GM23248 (cell line): Measurements from ENCODE around the gene TMEM8B. TPM values are rescaled to one million over a fixed set of nuclear protein-coding genes. Genes with fewer than 3 reads are reported as not detected.
A peak's percentile ranks its signal among the peaks of the same experiment; 100 is the strongest.

Source experiments
- DNase-seq: peaks from one replicate; pipeline ENCODE4 v3.0.0-alpha.2; 2015
- H2AFZ ChIP-seq: fragments of 200-600 bp; sonication (generic); 2 replicates; pipeline ENCODE4 v1.6.1; 2016; ENCODE audit warnings: antibody characterized with exemption
- H3F3A ChIP-seq: fragments of 200-600 bp; sonication (generic); 2 replicates; pipeline ENCODE4 v1.6.1; 2016; ENCODE audit warnings: mild to moderate bottlenecking, antibody characterized with exemption, mixed run types; ENCODE audit not compliant: insufficient read depth
- H3K27ac ChIP-seq: fragments of 200-600 bp; sonication (generic); 2 replicates; pipeline ENCODE4 v1.5.1; 2016; ENCODE audit warnings: mild to moderate bottlenecking
- H3K27me3 ChIP-seq: fragments of 200-600 bp; sonication (generic); replicated peaks from 2 replicates; pipeline ENCODE4 v1.6.1; 2016; ENCODE audit warnings: mild to moderate bottlenecking; ENCODE audit not compliant: insufficient read depth
- H3K36me3 ChIP-seq: fragments of 200-600 bp; sonication (generic); 2 replicates; pipeline ENCODE4 v1.6.1; 2016; ENCODE audit warnings: low read depth, mild to moderate bottlenecking
- H3K4me1 ChIP-seq: fragments of 200-600 bp; sonication (generic); 2 replicates; pipeline ENCODE4 v1.6.1; 2016; ENCODE audit warnings: mild to moderate bottlenecking; ENCODE audit not compliant: insufficient read depth
- H3K4me2 ChIP-seq: fragments of 200-600 bp; sonication (generic); one replicate; pipeline ENCODE4 v1.6.1; 2016; ENCODE audit warnings: mild to moderate bottlenecking; ENCODE audit not compliant: unreplicated experiment
- H3K4me3 ChIP-seq: fragments of 200-600 bp; sonication (generic); 2 replicates; pipeline ENCODE4 v1.5.1; 2016; ENCODE audit warnings: mild to moderate bottlenecking
- H3K79me2 ChIP-seq: fragments of 200-600 bp; sonication (generic); 2 replicates; pipeline ENCODE4 v1.6.1; 2016; ENCODE audit warnings: mild to moderate bottlenecking; ENCODE audit not compliant: insufficient read depth
- H3K9ac ChIP-seq: fragments of 200-600 bp; sonication (generic); 2 replicates; pipeline ENCODE4 v1.6.1; 2016; ENCODE audit warnings: mild to moderate bottlenecking
- H3K9me2 ChIP-seq: fragments of 200-600 bp; sonication (generic); 2 replicates; pipeline ENCODE4 v1.6.1; 2016; ENCODE audit warnings: mixed run types, mild to moderate bottlenecking, moderate library complexity; ENCODE audit not compliant: insufficient read depth
- H3K9me3 ChIP-seq: fragments of 200-600 bp; sonication (generic); one replicate; pipeline ENCODE4 v1.6.1; 2017; ENCODE audit warnings: low read depth
- H4K20me1 ChIP-seq: fragments of 200-600 bp; sonication (generic); 2 replicates; pipeline ENCODE4 v1.6.0; 2016; ENCODE audit not compliant: insufficient read depth
- EZH2 ChIP-seq: fragments of 200-600 bp; sonication (generic); IDR thresholded peaks from 2 replicates; pipeline ENCODE4 v1.6.1; 2018; ENCODE audit warnings: antibody characterized with exemption, mild to moderate bottlenecking; ENCODE audit not compliant: insufficient read depth, poor library complexity, severe bottlenecking
- EZH2phosphoT487 ChIP-seq: fragments of 200-600 bp; sonication (generic); IDR thresholded peaks from 2 replicates; pipeline ENCODE4 v1.6.1; 2018; ENCODE audit warnings: antibody characterized with exemption, moderate library complexity, mild to moderate bottlenecking, low read depth; ENCODE audit not compliant: insufficient read depth
- WGBS, 2 experiments: methylation state at CpG; one replicate each; pipeline ENCODE4 v1.1.6; 2015 to 2017; ENCODE audit warnings: low lambda C conversion rate in 2 of 2, low coverage in 1 of 2; ENCODE audit errors: missing lambda C conversion rate in 2 of 2; 5-methylcytosine and 5-hydroxymethylcytosine counted together
- in situ Hi-C: fragments of 300-500 bp; cut with MboI; formaldehyde crosslinking; loops from 2 replicates; pipeline ENCODE4 v1.15.0; 2020
- polyA plus RNA-seq: library from polyadenylated mRNA; unstranded; fragments of >200 nt; fragmentation: Nextera tagmentation; extraction: Ambion mirVana; gene quantifications from 2 replicates; pipeline ENCODE4 v1.2.1, GENCODE V29; 2016
- total RNA-seq: library from RNA; depleted of rRNA; stranded (reverse); fragments of >200 nt; shearing (Covaris generic); gene quantifications from 2 replicates; pipeline ENCODE4 v1.2.3, GENCODE V29; 2014

TMEM8B gene
- total and polyA plus RNA-seq, 2 experiments from 2014 or later: 3.7 to 4.9 TPM

DNA sequence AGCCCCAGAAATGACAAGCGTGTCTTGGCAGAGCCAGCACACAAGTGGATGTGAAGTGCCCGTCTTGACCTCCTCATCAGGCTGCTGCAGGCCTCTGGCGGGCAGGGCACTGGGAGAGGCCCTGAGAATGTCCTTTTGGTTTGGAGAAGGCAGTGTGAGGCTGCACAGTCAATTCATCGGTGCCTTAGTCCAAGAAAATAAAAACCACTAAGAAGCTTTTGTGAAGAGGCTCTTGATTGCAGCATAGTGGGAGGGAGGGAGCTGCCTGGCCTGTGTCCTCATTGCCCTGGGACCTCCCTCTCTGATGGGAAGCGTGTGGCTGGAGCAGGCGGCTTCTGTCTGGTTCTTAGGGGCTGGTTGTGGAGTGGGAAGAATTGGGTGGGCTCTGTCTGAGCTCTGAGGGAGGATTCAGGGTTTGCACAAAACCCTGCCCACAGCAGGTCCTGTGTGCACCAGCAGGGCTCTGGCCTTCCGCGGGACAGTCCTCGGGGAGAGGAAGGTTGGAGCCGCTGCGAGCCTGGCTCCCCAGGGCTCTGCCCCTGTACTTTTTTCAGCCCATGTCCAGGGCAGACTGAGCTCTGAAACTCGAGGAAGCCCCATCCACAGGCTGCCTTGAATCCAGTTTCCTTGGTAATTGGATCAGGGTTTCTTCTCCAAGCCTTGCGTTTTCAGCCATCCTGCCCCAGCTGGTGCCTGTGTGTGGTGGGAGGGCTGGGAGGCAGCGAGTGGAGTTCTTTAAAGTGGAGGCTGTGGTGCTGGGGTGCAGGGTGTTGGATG, 78.1 kb downstream of the TMEM8B start:
- no peaks in the 10 kb centered on the region for H3K9me3 ChIP-seq
- H3K9me2 ChIP-seq: no peaks in the 10 kb centered on the region
- 4 to 5% methylated on average over 13 to 14 of the region's 14 CpGs for WGBS, 2 experiments
- H3K4me2 ChIP-seq: peak overlapping the region; percentile 74
- TF ChIP-seq EZH2phosphoT487 (no peak), EZH2 (no peak)
- H3K4me3 ChIP-seq: peak overlapping the region; percentile 56
- peak overlapping the region; percentile 97 for H3K27ac ChIP-seq
- no peaks in the 10 kb centered on the region for H3K36me3 ChIP-seq
- H3K27me3 ChIP-seq: no peaks in the 10 kb centered on the region
- H4K20me1 ChIP-seq: no peaks in the 10 kb centered on the region
- H3K4me1 ChIP-seq: peaks cover 52% of the 10 kb centered on the region
- H2AFZ ChIP-seq: peak overlapping the region; percentile 83
- H3K79me2 ChIP-seq: no peaks in the 10 kb centered on the region
- DNase-seq: peak; percentile 90
- in situ Hi-C loops: no loop called here
- peaks cover 43% of the 10 kb centered on the region for H3F3A ChIP-seq
- peak overlapping the region; percentile 84 for H3K9ac ChIP-seq

DNA sequence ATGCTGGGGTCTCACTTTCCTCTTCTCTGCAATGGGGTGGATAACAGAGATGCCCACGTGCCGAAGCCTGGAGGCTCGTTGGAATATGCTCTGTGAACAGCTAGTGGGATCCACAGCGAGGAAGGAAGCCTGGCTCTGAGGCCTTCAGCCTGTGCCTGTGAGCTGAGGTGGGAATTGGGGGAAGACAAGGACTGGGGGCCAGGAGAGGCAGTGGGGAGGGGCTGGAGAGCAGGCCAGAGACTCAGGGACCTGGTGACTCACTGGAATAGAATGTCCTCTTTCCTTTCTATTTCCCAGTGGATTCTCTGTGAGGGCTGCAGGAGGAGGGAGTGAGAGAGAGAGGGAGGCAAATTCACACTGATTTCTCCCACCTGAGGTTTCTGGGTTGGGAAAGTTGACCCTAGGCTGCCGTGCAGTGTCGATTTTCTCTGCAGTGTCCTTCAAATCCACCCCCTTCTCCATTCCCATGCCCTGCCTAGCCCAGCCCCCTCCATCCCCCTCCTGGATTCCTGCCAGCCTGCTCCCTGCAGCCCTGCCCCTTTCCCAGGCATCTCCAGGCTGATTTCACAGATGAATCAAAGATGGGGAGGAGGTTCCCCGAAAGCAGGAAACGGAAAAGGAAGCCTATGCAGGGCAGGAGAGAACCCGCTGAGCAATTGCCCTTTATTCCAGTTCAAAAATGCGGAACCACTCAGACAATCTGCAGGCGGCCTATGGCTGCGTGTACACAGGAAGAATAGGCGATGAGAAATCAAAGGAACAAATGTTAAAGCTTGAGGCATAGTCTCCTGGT, 78.9 kb downstream of the TMEM8B start:
- Histone ChIP-seq H3K79me2 (no peaks in the 10 kb centered on the region), H3K36me3 (no peaks in the 10 kb centered on the region), H4K20me1 (no peaks in the 10 kb centered on the region), H3K9me2 (no peaks in the 10 kb centered on the region), H3K9ac (peak overlapping the region; percentile 84), H2AFZ (peak overlapping the region; percentile 83), H3K4me2 (peak overlapping the region; percentile 74), H3K27ac (peak overlapping the region; percentile 97), H3K27me3 (no peaks in the 10 kb centered on the region), H3F3A (peaks cover 43% of the 10 kb centered on the region), H3K9me3 (no peaks in the 10 kb centered on the region), H3K4me1 (peaks cover 52% of the 10 kb centered on the region), H3K4me3 (peak overlapping the region; percentile 56)
- no peak for TF ChIP-seq EZH2phosphoT487
- no peak for TF ChIP-seq EZH2
- in situ Hi-C loops: no loop called here
- whole genome bisulfite sequencing, 2 experiments: 1 to 5% methylated on average over 13 of the region's 13 CpGs
- DNase-seq: peak; percentile 87

DNA sequence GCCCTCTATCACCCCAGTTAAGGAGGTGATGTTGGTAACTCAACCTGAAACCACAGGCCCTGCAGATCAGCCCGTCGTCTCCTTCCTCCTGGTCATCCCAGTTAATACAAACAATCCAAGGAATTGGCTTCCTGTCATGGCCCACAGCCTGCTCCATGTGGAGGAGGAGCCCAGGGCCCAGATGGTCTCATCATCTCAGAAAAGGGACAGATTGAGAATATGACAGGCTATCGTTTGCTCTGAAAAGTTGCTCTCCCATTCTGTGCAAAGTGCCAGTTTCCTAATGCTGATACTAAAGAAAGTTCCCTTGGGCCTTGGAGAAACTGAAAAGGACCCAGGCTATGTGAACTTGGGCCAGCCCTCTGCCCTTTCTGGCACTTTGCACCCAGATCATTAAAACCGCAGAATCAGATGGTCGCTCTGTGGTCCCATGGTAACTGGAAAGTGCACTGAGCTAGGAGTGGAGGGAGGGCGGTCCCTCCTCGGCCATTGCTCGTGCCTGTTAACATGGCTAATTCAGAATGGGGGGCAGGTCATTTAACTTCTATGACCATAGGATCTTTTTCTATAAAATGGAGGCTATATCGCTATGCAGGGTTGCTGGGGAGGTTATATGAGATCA, 79.6 kb downstream of the TMEM8B start:
- H3K79me2 ChIP-seq: no peaks in the 10 kb centered on the region
- H3K4me3 ChIP-seq: peak overlapping the region; percentile 56
- no peaks in the 10 kb centered on the region for H3K36me3 ChIP-seq
- no peaks in the 10 kb centered on the region for H3K9me2 ChIP-seq
- in situ Hi-C loops: no loop called here
- H3K4me1 ChIP-seq: peaks cover 52% of the 10 kb centered on the region
- H3K27me3 ChIP-seq: no peaks in the 10 kb centered on the region
- H3K4me2 ChIP-seq: peak overlapping the region; percentile 74
- no peaks in the 10 kb centered on the region for H3K9me3 ChIP-seq
- H3F3A ChIP-seq: peaks cover 43% of the 10 kb centered on the region
- H2AFZ ChIP-seq: peak overlapping the region; percentile 83
- TF ChIP-seq EZH2phosphoT487 (no peak), EZH2 (no peak)
- no peaks in the 10 kb centered on the region for H4K20me1 ChIP-seq
- WGBS, 2 experiments: 22 to 26% methylated on average over 9 of the region's 9 CpGs
- DNase-seq: peak; percentile 13
- H3K9ac ChIP-seq: peak overlapping the region; percentile 84
- H3K27ac ChIP-seq: peak overlapping the region; percentile 97

DNA sequence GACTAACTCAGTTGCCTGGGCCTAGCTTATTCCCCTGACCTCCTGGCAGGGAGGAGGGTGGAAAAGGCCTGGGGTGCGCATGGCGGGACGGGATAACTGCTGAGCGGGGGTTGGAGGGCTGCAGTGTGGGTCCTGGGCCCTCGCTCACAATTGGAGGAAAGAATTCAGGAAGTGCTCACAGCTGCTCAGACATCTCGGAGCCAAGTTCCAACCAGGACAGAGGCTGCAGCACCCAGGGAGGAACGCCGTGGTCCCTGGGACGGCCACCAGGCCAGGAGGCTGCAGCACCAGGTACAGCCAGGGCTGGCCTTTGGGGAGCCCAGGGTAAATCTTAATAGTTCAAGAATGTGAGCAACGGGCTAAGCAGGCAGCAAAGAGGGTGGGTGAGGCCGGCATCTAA, 80.2 kb downstream of the TMEM8B start, which contains the start of gene SPAAR:
Gene SPAAR (plus strand): TSS at position 217 of the 400 bp plus-strand sequence. CDS start 974 bp downstream, outside the sequence.
- Histone ChIP-seq H3F3A (peaks cover 49% of the 10 kb centered on the region), H3K9me3 (no peaks in the 10 kb centered on the region), H3K4me1 (peaks cover 52% of the 10 kb centered on the region), H3K4me2 (peak within 1 kb of the TSS; percentile 74), H3K9me2 (no peaks in the 10 kb centered on the region), H3K9ac (peak within 1 kb of the TSS; percentile 84), H3K27ac (peak within 1 kb of the TSS; percentile 97), H4K20me1 (no peaks in the 10 kb centered on the region), H3K27me3 (no peaks in the 10 kb centered on the region), H3K79me2 (no peaks in the 10 kb centered on the region), H2AFZ (peak within 1 kb of the TSS; percentile 83), H3K4me3 (peak within 1 kb of the TSS; percentile 56), H3K36me3 (no peaks in the 10 kb centered on the region)
- in situ Hi-C loops: no loop called here
- 86 to 92% methylated on average over 10 to 11 of the region's 11 CpGs for WGBS, 2 experiments
- DNase-seq: no peak
- no peak for TF ChIP-seq EZH2phosphoT487
